HepG2 (cell line): ENCODE data around the gene MICOS13. TPM values are rescaled to one million over a fixed set of nuclear protein-coding genes. Genes with fewer than 3 reads are reported as not detected.

ENCODE experiments used
- ATAC-seq: fragments of 200-7000 bp; cut with Tn5 transposase; 3 replicates; pipeline ENCODE4 v1.9.1; 2020; ENCODE audit warnings: mild to moderate bottlenecking, moderate library complexity
- BruUV-seq: library from RNA; stranded (reverse); fragments of 400-500 nt; replicated peaks from 2 replicates; lab custom pipeline; 2021; lab: Mats Ljungman, UMichigan
- CTCF ChIA-PET: fragments of 300-600 bp; formaldehyde crosslinking; extraction: SDS; loops from one replicate; lab custom pipeline; 2021; ENCODE audit warnings: low total read pairs, inconsistent platforms, low intra/inter-chr PET ratio; lab: Yijun Ruan, JAX
- POLR2A ChIA-PET: fragments of 350-600 bp; sonication (Branson Sonifier 250); formaldehyde crosslinking; loops from one replicate; lab custom pipeline; 2020; ENCODE audit warnings: antibody characterized with exemption, inconsistent platforms; lab: Yijun Ruan, JAX
- DNase-seq: peaks from one replicate; pipeline ENCODE4 v3.0.0-alpha.2; 2015; ENCODE audit warnings: low spot score
- FAIRE-seq: peaks from 3 replicates; lab custom pipeline; 2011; peaks lifted over from hg19 to GRCh38; lab: Jason Lieb, UNC
- H2AFZ ChIP-seq: one replicate; pipeline ENCODE4 v1.6.1; 2011; ENCODE audit warnings: low read length, inconsistent platforms
- H3K27ac ChIP-seq: fragments of 300-600 bp; 3 replicates; pipeline ENCODE4 v1.8.0; 2011; ENCODE audit warnings: mixed run types, mild to moderate bottlenecking, mixed read lengths, low read length, inconsistent platforms; ENCODE audit not compliant: insufficient read depth; ENCODE audit errors: extremely low read length
- H3K27me3 ChIP-seq, 2 experiments: fragments of 200-600 bp in 1 of 2; 2 replicates in 1 of 2; 3 replicates in 1 of 2; pipeline versions ENCODE4 v1.6.0 to v1.8.0; 2011; ENCODE audit warnings: low read length in 2 of 2, mild to moderate bottlenecking in 2 of 2, moderate library complexity in 2 of 2, inconsistent platforms in 1 of 2; ENCODE audit not compliant: insufficient read depth in 2 of 2, control insufficient read depth in 1 of 2
- H3K36me3 ChIP-seq, 2 experiments: fragments of 200-600 bp in 1 of 2; replicated peaks in 1 of 2; 2 replicates in 1 of 2; 3 replicates in 1 of 2; pipeline versions ENCODE4 v1.5.1 to v1.8.0; 2011; ENCODE audit warnings: low read length in 2 of 2, inconsistent platforms in 1 of 2; ENCODE audit not compliant: insufficient read depth in 2 of 2, control insufficient read depth in 1 of 2
- H3K4me1 ChIP-seq: 2 replicates; pipeline ENCODE4 v1.5.1; 2012; ENCODE audit warnings: low read length, inconsistent platforms; ENCODE audit not compliant: insufficient read depth
- H3K4me2 ChIP-seq: 2 replicates; pipeline ENCODE4 v1.6.0; 2011; ENCODE audit warnings: low read depth, low read length, inconsistent platforms
- H3K4me3 ChIP-seq, 3 experiments: fragments of 200-600 bp in 1 of 3; sonication (generic), shearing (Covaris generic) in 1 of 3; replicated peaks in 1 of 3; 2 replicates each; pipeline ENCODE4 v1.5.1; 2011 to 2016; ENCODE audit warnings: low read length in 3 of 3, inconsistent platforms in 2 of 3, low read depth in 2 of 3, mild to moderate bottlenecking in 2 of 3, control low read depth in 1 of 3, mixed read lengths in 1 of 3; ENCODE audit not compliant: insufficient read depth in 1 of 3
- H3K79me2 ChIP-seq: one replicate; pipeline ENCODE4 v1.6.1; 2011; ENCODE audit warnings: low read length, inconsistent platforms; ENCODE audit not compliant: insufficient read depth
- H3K9ac ChIP-seq: 2 replicates; pipeline ENCODE4 v1.6.0; 2011; ENCODE audit warnings: mild to moderate bottlenecking, low read depth, low read length, inconsistent platforms; ENCODE audit not compliant: insufficient read depth
- H3K9me3 ChIP-seq: 2 replicates; pipeline ENCODE4 v1.5.1; 2012; ENCODE audit warnings: mild to moderate bottlenecking, low read length
- H4K20me1 ChIP-seq: 2 replicates; pipeline ENCODE4 v1.6.0; 2011; ENCODE audit warnings: inconsistent platforms, mild to moderate bottlenecking, low read length, moderate library complexity; ENCODE audit not compliant: insufficient read depth
- AGO1 ChIP-seq: fragments of 200-400 bp; formaldehyde crosslinking; IDR thresholded peaks from 2 replicates; pipeline ENCODE4 v1.6.1; 2017; ENCODE audit warnings: mild to moderate bottlenecking, low read depth, low read length, moderate library complexity; ENCODE audit not compliant: poor library complexity, severe bottlenecking
- HHEX ChIP-seq: IDR thresholded peaks from 2 replicates; pipeline ENCODE4 v1.6.1; 2016; ENCODE audit warnings: control low read depth
- PHF8 ChIP-seq: sonication (generic); formaldehyde crosslinking; IDR thresholded peaks from 2 replicates; pipeline ENCODE4 v1.5.0; 2020; ENCODE audit warnings: missing genetic modification reagents
- PTBP1 ChIP-seq: fragments of 200-400 bp; formaldehyde crosslinking; IDR thresholded peaks from 2 replicates; pipeline ENCODE4 v1.6.1; 2018; ENCODE audit warnings: low read length, low read depth; ENCODE audit not compliant: poor library complexity, severe bottlenecking
- SRY ChIP-seq: sonication (generic); formaldehyde crosslinking; IDR thresholded peaks from 2 replicates; pipeline ENCODE4 v1.8.0; 2022; ENCODE audit warnings: mild to moderate bottlenecking, missing genetic modification reagents
- ZBTB37 ChIP-seq: sonication (generic); formaldehyde crosslinking; IDR thresholded peaks from 2 replicates; pipeline ENCODE4 v1.4.0; 2020; ENCODE audit warnings: mild to moderate bottlenecking, missing genetic modification reagents
- ZFP41 ChIP-seq: sonication (generic); formaldehyde crosslinking; IDR thresholded peaks from 2 replicates; pipeline ENCODE4 v1.4.0; 2020; ENCODE audit warnings: mild to moderate bottlenecking, missing genetic modification reagents, borderline replicate concordance
- ZNF232 ChIP-seq: sonication (generic); formaldehyde crosslinking; IDR thresholded peaks from 2 replicates; pipeline ENCODE4 v1.4.0; 2020; ENCODE audit warnings: missing genetic modification reagents, borderline replicate concordance
- ZNF362 ChIP-seq: sonication (generic); formaldehyde crosslinking; IDR thresholded peaks from 2 replicates; pipeline ENCODE4 v1.4.0; 2020; ENCODE audit warnings: missing genetic modification reagents, mild to moderate bottlenecking, borderline replicate concordance
- ZNF414 ChIP-seq: sonication (generic); formaldehyde crosslinking; IDR thresholded peaks from 2 replicates; pipeline ENCODE4 v1.5.0; 2020; ENCODE audit warnings: missing genetic modification reagents
- ZNF432 ChIP-seq: sonication (generic); formaldehyde crosslinking; IDR thresholded peaks from 2 replicates; pipeline ENCODE4 v1.5.0; 2020; ENCODE audit warnings: missing genetic modification reagents, mild to moderate bottlenecking, borderline replicate concordance
- ZNF570 ChIP-seq: sonication (generic); formaldehyde crosslinking; IDR thresholded peaks from 2 replicates; pipeline ENCODE4 v1.4.0; 2020; ENCODE audit warnings: mild to moderate bottlenecking, missing genetic modification reagents, borderline replicate concordance
- ZNF674 ChIP-seq: sonication (generic); formaldehyde crosslinking; IDR thresholded peaks from 2 replicates; pipeline ENCODE4 v1.5.0; 2020; ENCODE audit warnings: low read depth, mild to moderate bottlenecking, missing genetic modification reagents
- WGBS: methylation state at CpG from one replicate; pipeline ENCODE4 v1.1.6; 2017; ENCODE audit warnings: low lambda C conversion rate; 5-methylcytosine and 5-hydroxymethylcytosine counted together
- in situ Hi-C: cut with HindIII; loops from 2 replicates; pipeline ENCODE4 v1.10.0; 2017; ENCODE audit warnings: low pct_unique_long_range_greater_than_20kb; ENCODE audit not compliant: extremely low pct_ligation_motif_present
- intact Hi-C: fragments of 100-400 bp; cut with micrococcal nuclease; formaldehyde crosslinking; loops from one replicate; pipeline ENCODE4 v1.10.0; 2022; ENCODE audit not compliant: unreplicated experiment
- polyA plus RNA-seq, 8 experiments: library from polyadenylated mRNA; depleted of rRNA in 3 of 8; stranded (reverse) in 7 of 8; unstranded in 1 of 8; fragments of >200 nt; fragmentation: Illumina TruSeq in 4 of 8; extraction: Trizol in 4 of 8; gene quantifications; 2 replicates each; pipeline versions ENCODE4 v1.2.1 to v1.2.3, GENCODE V29; 2011 to 2016; ENCODE audit warnings: low read depth in 4 of 8, missing spikeins in 1 of 8, mixed read lengths in 1 of 8; ENCODE audit not compliant: insufficient read depth in 1 of 8
- total RNA-seq, 5 experiments: library from RNA; depleted of rRNA; stranded (reverse); fragments of >200 nt; fragmentation: Illumina TruSeq; extraction: Trizol; gene quantifications; 2 replicates each; pipeline ENCODE4 v1.2.3, GENCODE V29; 2016; ENCODE audit warnings: low read depth in 1 of 5
- TF ChIP-seq, protein P1 (sequence below): sonication (generic); formaldehyde crosslinking; IDR thresholded peaks from 2 replicates; pipeline ENCODE4 v1.4.0; 2020; ENCODE audit warnings: mild to moderate bottlenecking, missing genetic modification reagents, borderline replicate concordance

Gene MICOS13
- total and polyA plus RNA-seq, 2 of the 13 experiments (the other 11 are each of a cell fraction or from before 2014, with no cell fraction given): 28.8 to 35.4 TPM

DNA sequence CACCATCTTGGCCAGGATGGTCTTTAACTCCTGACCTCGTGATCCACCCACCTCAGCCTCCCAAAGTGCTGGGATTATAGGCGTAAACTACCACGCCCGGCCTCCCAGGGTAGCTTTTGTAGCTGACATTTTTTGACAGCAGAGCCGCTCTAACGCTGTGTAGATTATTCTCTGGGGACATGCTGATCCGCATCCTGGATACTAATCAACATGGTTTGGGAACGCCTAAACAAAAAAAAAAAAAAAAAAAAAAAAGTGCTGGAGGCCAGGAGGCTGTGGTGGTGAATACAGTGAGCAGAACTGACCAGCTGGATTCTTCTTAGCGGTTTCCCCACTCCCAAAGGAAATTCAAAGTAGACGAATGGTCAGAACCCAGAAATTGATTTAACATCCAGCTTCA, 34.5 kb upstream of the MICOS13 start:
- in situ Hi-C loops (no loop called here), intact Hi-C loops (no loop called here)
- Histone ChIP-seq H3K4me3 (no peak overlapping the region), H3K4me1 (peaks cover 38% of the 10 kb centered on the region), H3K36me3 (peaks cover 29 to 64% of the 10 kb centered on the region in 2 experiments), H3K79me2 (peaks cover 47% of the 10 kb centered on the region), H3K27me3 (no peaks in the 10 kb centered on the region; a peak in 1 of 5 replicates), H3K27ac (no peak overlapping the region), H3K4me2 (no peak overlapping the region), H4K20me1 (peaks cover 24% of the 10 kb centered on the region), H3K9ac (no peak overlapping the region), H2AFZ (no peak overlapping the region), H3K9me3 (no peaks in the 10 kb centered on the region)
- DNase-seq: no peak
- POLR2A ChIA-PET: interaction anchor here (1.5 to 3.4 kb wide), 2 partner anchors 23 to 25 kb away, joined by 7 to 13 read pairs; partner anchors contain the start of gene RPL36
- 97% methylated on average over 10 of the region's 10 CpGs for WGBS
- no TSS peak for BruUV-seq
- CTCF ChIA-PET: no interaction called here
- FAIRE-seq: no peak
- ATAC-seq: no peak
- TF ChIP-seq ZNF432 (CRISPR knock-in tag) (no peak), ZFP41 (CRISPR knock-in tag) (no peak), ZNF674 (CRISPR knock-in tag) (no peak), ZBTB37 (CRISPR knock-in tag) (no peak), PTBP1 (no peak), AGO1 (no peak), ZNF232 (CRISPR knock-in tag) (no peak), ZNF570 (no peak), ZNF414 (CRISPR knock-in tag) (no peak), PHF8 (no peak), HHEX (CRISPR knock-in tag) (no peak), SRY (no peak), ZNF362 (CRISPR knock-in tag) (no peak)
- TF ChIP-seq, protein P1, sequence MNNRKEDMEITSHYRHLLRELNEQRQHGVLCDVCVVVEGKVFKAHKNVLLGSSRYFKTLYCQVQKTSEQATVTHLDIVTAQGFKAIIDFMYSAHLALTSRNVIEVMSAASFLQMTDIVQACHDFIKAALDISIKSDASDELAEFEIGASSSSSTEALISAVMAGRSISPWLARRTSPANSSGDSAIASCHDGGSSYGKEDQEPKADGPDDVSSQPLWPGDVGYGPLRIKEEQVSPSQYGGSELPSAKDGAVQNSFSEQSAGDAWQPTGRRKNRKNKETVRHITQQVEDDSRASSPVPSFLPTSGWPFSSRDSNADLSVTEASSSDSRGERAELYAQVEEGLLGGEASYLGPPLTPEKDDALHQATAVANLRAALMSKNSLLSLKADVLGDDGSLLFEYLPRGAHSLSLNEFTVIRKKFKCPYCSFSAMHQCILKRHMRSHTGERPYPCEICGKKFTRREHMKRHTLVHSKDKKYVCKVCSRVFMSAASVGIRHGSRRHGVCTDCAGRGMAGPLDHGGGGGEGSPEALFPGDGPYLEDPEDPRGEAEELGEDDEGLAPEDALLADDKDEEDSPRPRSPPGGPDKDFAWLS (CRISPR knock-in tag): no peak
